VCaP (cell line): ENCODE measurements around the gene NEDD4L.

ENCODE experiments used
- H3K27ac ChIP-seq: fragments of 450-650 bp; 2 replicates; pipeline ENCODE4 v1.5.1; 2017
- TF ChIP-seq, protein P1 (sequence below): fragments of 450-650 bp; conservative IDR thresholded peaks from 2 replicates; pipeline ENCODE4 v1.5.1; 2017; ENCODE audit warnings: mild to moderate bottlenecking, moderate library complexity

Gene NEDD4L

DNA sequence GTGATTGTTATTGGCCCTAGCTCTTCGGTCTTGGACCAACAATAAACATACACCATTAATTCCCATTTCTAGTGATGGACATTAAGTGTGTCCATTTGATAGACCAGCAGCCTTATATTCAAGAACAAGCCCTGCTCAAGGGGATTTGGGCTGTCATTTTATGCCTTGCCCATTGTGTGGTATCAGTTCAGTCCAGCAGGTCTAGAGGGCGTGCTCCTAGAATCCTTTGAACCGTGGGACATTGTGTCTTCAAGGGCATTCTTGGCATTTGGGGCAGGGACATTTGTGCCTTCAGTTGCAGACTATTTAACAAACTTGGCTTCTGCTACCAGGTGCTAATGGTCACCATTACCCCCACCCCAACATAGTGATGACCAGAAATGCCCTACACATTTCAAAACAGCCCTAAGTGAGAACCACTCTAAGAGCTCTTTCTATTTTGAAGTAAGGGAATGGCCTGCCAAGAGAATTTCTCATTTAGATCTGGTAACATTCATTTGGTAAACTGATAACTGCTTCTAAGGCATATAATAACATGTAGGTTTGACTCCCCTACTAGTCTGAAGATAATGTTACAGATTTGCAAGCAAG lies 300.1 kb downstream of the NEDD4L start:
- TF ChIP-seq, protein P1, sequence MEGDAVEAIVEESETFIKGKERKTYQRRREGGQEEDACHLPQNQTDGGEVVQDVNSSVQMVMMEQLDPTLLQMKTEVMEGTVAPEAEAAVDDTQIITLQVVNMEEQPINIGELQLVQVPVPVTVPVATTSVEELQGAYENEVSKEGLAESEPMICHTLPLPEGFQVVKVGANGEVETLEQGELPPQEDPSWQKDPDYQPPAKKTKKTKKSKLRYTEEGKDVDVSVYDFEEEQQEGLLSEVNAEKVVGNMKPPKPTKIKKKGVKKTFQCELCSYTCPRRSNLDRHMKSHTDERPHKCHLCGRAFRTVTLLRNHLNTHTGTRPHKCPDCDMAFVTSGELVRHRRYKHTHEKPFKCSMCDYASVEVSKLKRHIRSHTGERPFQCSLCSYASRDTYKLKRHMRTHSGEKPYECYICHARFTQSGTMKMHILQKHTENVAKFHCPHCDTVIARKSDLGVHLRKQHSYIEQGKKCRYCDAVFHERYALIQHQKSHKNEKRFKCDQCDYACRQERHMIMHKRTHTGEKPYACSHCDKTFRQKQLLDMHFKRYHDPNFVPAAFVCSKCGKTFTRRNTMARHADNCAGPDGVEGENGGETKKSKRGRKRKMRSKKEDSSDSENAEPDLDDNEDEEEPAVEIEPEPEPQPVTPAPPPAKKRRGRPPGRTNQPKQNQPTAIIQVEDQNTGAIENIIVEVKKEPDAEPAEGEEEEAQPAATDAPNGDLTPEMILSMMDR: no peak
- H3K27ac ChIP-seq: no peak overlapping the region; the same call in 1 of the 2 replicates

GRCh38 chr18:58344861-58345463 lies 300.9 kb downstream of the NEDD4L start:
- H3K27ac ChIP-seq: no peak overlapping the region; the same call in 1 of the 2 replicates
- TF ChIP-seq, protein P1: no peak

GRCh38 chr18:58345875-58346274 lies 301.8 kb downstream of the NEDD4L start:
- TF ChIP-seq, protein P1: no peak

DNA sequence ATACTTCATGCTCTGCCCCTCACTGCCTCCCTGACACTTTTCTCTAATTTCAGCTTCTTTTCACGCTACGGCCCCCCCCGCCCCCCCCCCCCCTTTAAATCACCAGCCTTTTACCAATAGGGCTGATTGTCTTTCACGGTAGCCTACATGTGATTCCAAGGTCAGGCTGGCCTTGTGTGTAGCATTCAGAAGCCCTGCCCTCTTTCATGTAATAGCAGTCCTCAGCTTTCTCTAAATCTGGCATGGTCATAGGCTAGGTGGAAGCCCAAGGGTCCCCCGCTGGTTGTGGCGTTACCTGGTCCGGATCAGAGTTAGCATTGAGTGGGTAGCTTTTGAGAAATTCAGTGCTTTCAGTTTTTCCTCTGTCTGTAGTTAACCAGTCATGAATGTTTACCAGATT lies 303.1 kb downstream of the NEDD4L start:
- H3K27ac ChIP-seq: no peak overlapping the region
- TF ChIP-seq, protein P1: no peak

More at GRCh38 chr18:58345875-58346274, 301.8 kb downstream of the NEDD4L start:
- no peak overlapping the region for H3K27ac ChIP-seq

DNA sequence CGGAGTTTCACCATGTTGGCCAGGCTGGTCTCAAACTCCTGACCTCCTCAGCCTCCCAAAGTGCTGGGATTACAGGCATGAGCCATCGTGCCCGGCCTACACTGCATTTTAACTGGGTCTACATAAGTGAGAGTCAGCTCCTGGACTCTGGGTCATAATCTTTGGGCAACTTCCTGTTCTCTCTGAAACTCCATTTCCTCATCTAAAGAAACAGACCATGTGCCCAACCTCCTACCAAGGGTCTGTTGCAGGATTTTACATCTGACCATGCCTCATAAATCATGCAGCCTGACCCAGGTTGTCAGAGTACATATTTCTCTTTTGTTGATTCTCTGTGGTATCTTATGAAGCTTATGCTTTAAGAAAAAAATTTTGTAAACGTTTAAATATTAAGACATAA lies 304.5 kb downstream of the NEDD4L start:
- no peak overlapping the region for H3K27ac ChIP-seq
- TF ChIP-seq, protein P1: no peak

GRCh38 chr18:58348951-58349350 lies 304.9 kb downstream of the NEDD4L start:
- no peak overlapping the region for H3K27ac ChIP-seq
- TF ChIP-seq, protein P1: no peak

DNA sequence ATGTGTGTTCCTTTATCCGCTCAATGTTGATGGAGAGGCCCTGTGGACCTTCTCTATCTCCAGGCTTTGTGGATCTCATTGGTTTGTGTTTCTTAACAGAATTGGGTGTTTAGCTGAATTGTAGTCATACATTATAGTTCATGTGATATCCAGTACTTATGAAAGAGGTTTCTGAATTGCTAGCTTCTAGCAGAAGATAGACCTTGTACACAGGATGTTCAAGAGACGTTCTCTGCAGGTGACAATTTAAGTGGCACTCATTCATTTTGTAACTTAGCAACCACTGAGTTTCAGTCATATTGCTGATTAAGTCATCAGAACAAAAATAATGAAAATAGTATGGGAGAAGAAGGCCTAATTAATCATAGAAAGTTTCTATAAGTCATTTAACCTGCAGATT lies 305.6 kb downstream of the NEDD4L start:
- H3K27ac ChIP-seq: no peak overlapping the region
- TF ChIP-seq, protein P1: no peak
